H1 (cell line): ENCODE data around the gene CCDC137. TPM values are rescaled to one million over a fixed set of nuclear protein-coding genes. Genes with fewer than 3 reads are reported as not detected.

Experiments
- CTCF ChIA-PET: fragments of 300-600 bp; sonication (Branson Sonifier 250); formaldehyde crosslinking; loops from one replicate; lab custom pipeline; 2021; ENCODE audit not compliant: partially characterized antibody; lab: Charles Lee
- POLR2A ChIA-PET: fragments of 300-600 bp; sonication (Branson Sonifier 250); formaldehyde crosslinking; loops from one replicate; lab custom pipeline; 2021; ENCODE audit warnings: inconsistent platforms; ENCODE audit not compliant: partially characterized antibody; lab: Charles Lee
- DNase-seq, 2 experiments: peaks; one replicate each; pipeline versions ENCODE4 v3.0.0 to v3.0.0-alpha.2; 2010 to 2022; ENCODE audit warnings: low spot score in 2 of 2, low read depth in 1 of 2, mixed read lengths in 1 of 2
- FAIRE-seq: peaks from 2 replicates; lab custom pipeline; 2011; peaks lifted over from hg19 to GRCh38; lab: Jason Lieb, UNC
- H2AFZ ChIP-seq: 2 replicates; pipeline ENCODE4 v1.8.1; 2012; ENCODE audit warnings: low read length, inconsistent platforms
- H2AK5ac ChIP-seq: 2 replicates; pipeline ENCODE4 v1.6.1; 2013; ENCODE audit warnings: low read depth, low read length
- H2BK120ac ChIP-seq: replicated peaks from 2 replicates; pipeline ENCODE3; 2013; ENCODE audit warnings: low read depth, low read length, inconsistent platforms
- H2BK12ac ChIP-seq: 2 replicates; pipeline ENCODE4 v1.6.1; 2013; ENCODE audit warnings: low read depth, low read length
- H2BK15ac ChIP-seq: 2 replicates; pipeline ENCODE4 v1.6.1; 2013; ENCODE audit warnings: low read length
- H2BK20ac ChIP-seq: 2 replicates; pipeline ENCODE4 v1.6.1; 2013; ENCODE audit warnings: low read length
- H2BK5ac ChIP-seq: 2 replicates; pipeline ENCODE4 v1.6.1; 2013; ENCODE audit warnings: low read depth, low read length
- H3K14ac ChIP-seq: 2 replicates; pipeline ENCODE4 v1.6.1; 2013; ENCODE audit warnings: inconsistent platforms; ENCODE audit not compliant: insufficient read length
- H3K18ac ChIP-seq: 2 replicates; pipeline ENCODE4 v1.6.1; 2013; ENCODE audit warnings: low read length; ENCODE audit errors: extremely low read depth
- H3K23ac ChIP-seq: 2 replicates; pipeline ENCODE4 v1.6.1; 2013; ENCODE audit warnings: inconsistent platforms; ENCODE audit not compliant: insufficient read length
- H3K23me2 ChIP-seq: 2 replicates; pipeline ENCODE4 v1.6.1; 2013; ENCODE audit warnings: low read depth, low read length
- H3K27ac ChIP-seq: 2 replicates; pipeline ENCODE4 v1.6.1; 2011; ENCODE audit warnings: low read depth, low read length, inconsistent platforms
- H3K27me3 ChIP-seq, 4 experiments: replicated peaks in 1 of 4; 1 replicate in 1 of 4; 2 replicates in 3 of 4; pipeline versions ENCODE4 v1.6.1 to v1.8.1; 2011 to 2013; ENCODE audit warnings: low read length in 3 of 4, mild to moderate bottlenecking in 3 of 4, inconsistent platforms in 2 of 4, mixed read lengths in 2 of 4, moderate library complexity in 1 of 4; ENCODE audit not compliant: control insufficient read depth in 3 of 4, insufficient read depth in 3 of 4; ENCODE audit errors: extremely low read depth in 1 of 4
- H3K36me3 ChIP-seq, 4 experiments: 2 replicates each; pipeline versions ENCODE4 v1.6.1 to v1.8.1; 2011 to 2013; ENCODE audit warnings: mild to moderate bottlenecking in 4 of 4, low read length in 3 of 4, moderate library complexity in 2 of 4, control low read depth in 1 of 4, inconsistent platforms in 1 of 4; ENCODE audit not compliant: insufficient read depth in 4 of 4, control insufficient read depth in 2 of 4
- H3K4ac ChIP-seq: replicated peaks from 2 replicates; pipeline ENCODE3; 2013; ENCODE audit warnings: low read length, low read depth, mixed read lengths, inconsistent platforms; ENCODE audit not compliant: insufficient read length
- H3K4me1 ChIP-seq, 4 experiments: replicated peaks in 1 of 4; 1 replicate in 1 of 4; 2 replicates in 3 of 4; pipeline versions ENCODE4 v1.6.1 to v1.8.1; 2011 to 2013; ENCODE audit warnings: low read length in 3 of 4, inconsistent platforms in 2 of 4, mixed read lengths in 1 of 4; ENCODE audit not compliant: insufficient read depth in 4 of 4, control insufficient read depth in 3 of 4
- H3K4me2 ChIP-seq, 2 experiments: 2 replicates each; pipeline versions ENCODE4 v1.6.1 to v1.8.1; 2011 to 2013; ENCODE audit warnings: low read depth in 2 of 2, low read length in 2 of 2, control low read depth in 1 of 2, inconsistent platforms in 1 of 2, mild to moderate bottlenecking in 1 of 2; ENCODE audit not compliant: insufficient read depth in 1 of 2
- H3K4me3 ChIP-seq, 4 experiments: fragments of 200-600, 300-600 bp in 1 of 4; sonication (generic), shearing (Covaris generic), sonication (Bioruptor Twin) in 1 of 4; 2 replicates each; pipeline versions ENCODE4 v1.5.1 to v1.8.1; 2011 to 2016; ENCODE audit warnings: low read length in 4 of 4, low read depth in 3 of 4, control low read depth in 2 of 4, inconsistent platforms in 2 of 4, mild to moderate bottlenecking in 2 of 4, mixed read lengths in 1 of 4, moderate library complexity in 1 of 4; ENCODE audit not compliant: insufficient read depth in 2 of 4; ENCODE audit errors: extremely low read depth in 1 of 4
- H3K56ac ChIP-seq: replicated peaks from 2 replicates; pipeline ENCODE3; 2013; ENCODE audit warnings: low read depth, mild to moderate bottlenecking, mixed read lengths, low read length, inconsistent platforms; ENCODE audit not compliant: insufficient read length
- H3K79me1 ChIP-seq: 2 replicates; pipeline ENCODE4 v1.6.1; 2013; ENCODE audit warnings: low read depth, low read length, control low read depth
- H3K79me2 ChIP-seq, 2 experiments: 2 replicates each; pipeline versions ENCODE4 v1.6.1 to v1.8.1; 2012 to 2013; ENCODE audit warnings: low read length in 2 of 2, mild to moderate bottlenecking in 2 of 2, inconsistent platforms in 1 of 2; ENCODE audit not compliant: insufficient read depth in 2 of 2, control insufficient read depth in 1 of 2
- H3K9ac ChIP-seq, 4 experiments: replicated peaks in 1 of 4; 1 replicate in 1 of 4; 2 replicates in 3 of 4; pipeline versions ENCODE4 v1.6.1 to v1.8.1; 2011 to 2013; ENCODE audit warnings: low read depth in 3 of 4, low read length in 3 of 4, control low read depth in 2 of 4, mild to moderate bottlenecking in 2 of 4, moderate library complexity in 2 of 4, inconsistent platforms in 1 of 4; ENCODE audit errors: extremely low read depth in 1 of 4
- H3K9me3 ChIP-seq, 2 experiments: 2 replicates each; pipeline versions ENCODE4 v1.6.1 to v1.8.1; 2012 to 2013; ENCODE audit warnings: mild to moderate bottlenecking in 2 of 2, moderate library complexity in 2 of 2, control low read depth in 1 of 2, inconsistent platforms in 1 of 2, low read depth in 1 of 2, low read length in 1 of 2, mixed read lengths in 1 of 2; ENCODE audit not compliant: insufficient read depth in 2 of 2
- H4K20me1 ChIP-seq, 2 experiments: replicated peaks in 1 of 2; 2 replicates each; pipeline versions ENCODE3 to v1.8.1; 2011 to 2013; ENCODE audit warnings: inconsistent platforms in 2 of 2, low read length in 2 of 2, mild to moderate bottlenecking in 1 of 2; ENCODE audit not compliant: insufficient read depth in 2 of 2, control insufficient read depth in 1 of 2
- H4K5ac ChIP-seq: 2 replicates; pipeline ENCODE4 v1.6.1; 2013; ENCODE audit warnings: low read length, low read depth, mixed read lengths, inconsistent platforms; ENCODE audit not compliant: insufficient read length
- H4K8ac ChIP-seq: 2 replicates; pipeline ENCODE4 v1.8.0; 2013; ENCODE audit warnings: mild to moderate bottlenecking, moderate library complexity, low read length, inconsistent platforms; ENCODE audit not compliant: insufficient read depth; ENCODE audit errors: extremely low read depth
- H4K91ac ChIP-seq: replicated peaks from 2 replicates; pipeline ENCODE3; 2013; ENCODE audit warnings: low read length, mixed read lengths, inconsistent platforms; ENCODE audit not compliant: insufficient read length
- ATF3 ChIP-seq: IDR thresholded peaks from 2 replicates; pipeline ENCODE4 v1.6.1; 2011; ENCODE audit warnings: low read depth, mild to moderate bottlenecking, low read length; ENCODE audit not compliant: insufficient read depth
- BACH1 ChIP-seq: IDR thresholded peaks from 2 replicates; pipeline ENCODE4 v1.6.1; 2012; ENCODE audit warnings: low read length, improper control_type of control experiment
- BCL11A ChIP-seq, 2 experiments: IDR thresholded peaks; one replicate each; pipeline ENCODE4 v1.6.1; 2011; ENCODE audit warnings: low read depth in 2 of 2, low read length in 2 of 2, mild to moderate bottlenecking in 2 of 2
- CREB1 ChIP-seq: IDR thresholded peaks from 2 replicates; pipeline ENCODE4 v1.6.1; 2012; ENCODE audit warnings: inconsistent platforms
- EZH2 ChIP-seq: fragments of 200-600 bp; sonication (generic); IDR thresholded peaks from 2 replicates; pipeline ENCODE4 v1.7.1; 2012; ENCODE audit warnings: low read depth, mild to moderate bottlenecking, moderate library complexity, low read length, inconsistent platforms; ENCODE audit not compliant: severe bottlenecking
- KDM4A ChIP-seq: IDR thresholded peaks from one replicate; pipeline ENCODE4 v1.7.1; 2012; ENCODE audit warnings: low read depth, mild to moderate bottlenecking, moderate library complexity, low read length, inconsistent platforms; ENCODE audit not compliant: severe bottlenecking
- NANOG ChIP-seq: IDR thresholded peaks from 2 replicates; pipeline ENCODE4 v1.6.1; 2011; ENCODE audit warnings: low read length, low read depth, mild to moderate bottlenecking, inconsistent platforms; ENCODE audit not compliant: insufficient read depth, poor library complexity, severe bottlenecking
- POLR2A ChIP-seq, 2 experiments: IDR thresholded peaks; 1 replicate in 1 of 2; 2 replicates in 1 of 2; pipeline ENCODE4 v1.6.1; 2011; ENCODE audit warnings: low read depth in 2 of 2, low read length in 2 of 2, mild to moderate bottlenecking in 2 of 2; ENCODE audit errors: control extremely low read depth in 1 of 2
- WGBS, 2 experiments: shearing (Covaris generic) in 1 of 2; methylation state at CpG; one replicate each; pipeline versions ENCODE4 v1.1.6 to v1.1.7; 2013 to 2015; ENCODE audit warnings: low lambda C conversion rate in 2 of 2, mixed read lengths in 2 of 2, inconsistent platforms in 1 of 2, low coverage in 1 of 2, missing lambda C conversion rate in 1 of 2; ENCODE audit not compliant: insufficient replicate concordance in 2 of 2, insufficient coverage in 1 of 2, insufficient read length in 1 of 2; ENCODE audit errors: extremely low coverage in 1 of 2, missing lambda C conversion rate in 1 of 2; 5-methylcytosine and 5-hydroxymethylcytosine counted together
- polyA plus RNA-seq, 7 experiments: library from polyadenylated mRNA; depleted of rRNA in 3 of 7; stranded (reverse) in 5 of 7; unstranded in 2 of 7; fragments of >200 nt in 5 of 7; fragments of 200-250 nt in 2 of 7; gene quantifications; 1 replicate in 5 of 7; 2 replicates in 1 of 7; 4 replicates in 1 of 7; pipeline versions ENCODE4 v1.2.1 to v1.2.3, GENCODE V29; 2011 to 2013; ENCODE audit warnings: missing spikeins in 2 of 7, mixed read lengths in 2 of 7
- total RNA-seq: library from RNA; stranded (reverse); fragmentation: NEBNext Ultra II Directional; extraction: Animal tissue kit (Norgen Biotek cat#: 25700); gene quantifications from 2 replicates; pipeline ENCODE4 v1.2.1, GENCODE V29; 2021
- TF ChIP-seq, protein P1 (sequence below): IDR thresholded peaks from 2 replicates; pipeline ENCODE4 v1.6.1; 2012; ENCODE audit warnings: low read length, inconsistent platforms

The CCDC137 gene
- total and polyA plus RNA-seq, 2 of the 8 experiments (the other 6 are each of a cell fraction or from before 2014, with no cell fraction given) = 17.6 to 38.6 TPM

DNA sequence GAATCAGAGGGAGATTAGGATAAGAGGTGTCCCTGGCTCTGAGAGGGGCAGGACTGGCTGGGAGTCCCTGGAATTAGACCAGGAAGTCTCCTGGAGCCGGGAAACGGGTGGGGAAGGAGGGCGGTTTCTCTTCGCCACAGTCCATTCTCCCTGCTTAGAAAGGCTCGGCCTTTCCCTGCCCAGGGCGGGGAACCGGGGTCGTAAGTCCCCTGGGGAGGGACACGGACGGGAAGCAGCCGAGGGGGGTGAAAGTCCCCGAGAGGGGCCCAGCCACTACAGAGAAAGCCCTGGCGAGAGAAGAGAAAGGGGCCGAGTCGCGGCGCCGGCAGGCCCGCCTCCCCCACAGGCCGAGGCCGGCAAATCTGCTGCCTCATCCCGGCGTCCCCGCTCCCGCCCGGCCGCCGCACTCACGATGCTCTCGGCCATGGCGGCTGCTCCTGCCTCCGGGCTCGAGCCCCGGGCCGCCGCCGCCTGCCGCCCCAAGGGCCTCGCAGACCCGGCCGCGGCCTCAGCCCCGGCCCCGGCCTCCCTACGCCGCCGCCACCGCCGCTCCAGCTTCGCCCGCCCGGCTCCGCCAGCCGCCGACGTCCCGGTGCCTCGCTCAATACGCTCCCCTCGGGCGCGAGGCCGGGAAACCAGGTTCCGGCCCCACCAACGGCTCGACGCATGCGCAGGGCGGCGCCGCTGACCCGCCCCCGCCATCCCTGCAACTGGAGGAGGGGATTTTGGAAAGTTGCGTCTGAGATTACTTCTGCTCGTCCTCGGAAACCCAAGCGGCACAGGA lies 29.8 kb upstream of the CCDC137 start, which contains the start of the genes NPLOC4 and TSPAN10:
Gene NPLOC4, minus strand, starts transcription at position 608 of the 784 bp plus-strand sequence. Its CDS starts 182 bp downstream, at position 426.
Gene TSPAN10, plus strand, starts transcription at position 692 of the 784 bp plus-strand sequence. CDS start 5,217 bp downstream, outside the sequence.
- Histone ChIP-seq H4K5ac (peak within 1 kb of the TSS; percentile 62), H3K4me1 (no peaks in the 10 kb centered on the region), H2BK120ac (no peak within 1 kb of the TSS), H3K4me2 (peak within 1 kb of the TSS; percentile 72 to 74), H3K79me1 (peaks cover 2% of the 10 kb centered on the region; the same call in 1 of the 2 replicates), H2AK5ac (no peak within 1 kb of the TSS), H2BK15ac (no peak within 1 kb of the TSS), H3K36me3 (peaks cover 0 to 5% (median 0%) of the 10 kb centered on the region in 4 experiments; a peak in 1 of 8 replicates), H3K4ac (no peak within 1 kb of the TSS), H4K20me1 (no peaks in the 10 kb centered on the region), H3K23me2 (peaks cover 3% of the 10 kb centered on the region; the same call in 1 of the 2 replicates), H3K9me3 (no peaks in the 10 kb centered on the region), H2AFZ (peak within 1 kb of the TSS; percentile 95), H4K8ac (peak within 1 kb of the TSS; percentile 92; the same call in 1 of the 2 replicates), H4K91ac (no peak within 1 kb of the TSS), H3K27ac (peak within 1 kb of the TSS; percentile 83), H3K56ac (no peak within 1 kb of the TSS), H2BK5ac (0 out of 2 replicates have a peak within 1 kb of the TSS, but pooled peaks have one; percentile 35), H3K14ac (no peak within 1 kb of the TSS), H3K79me2 (peaks cover 7 to 40% of the 10 kb centered on the region in 2 experiments), H2BK12ac (peak within 1 kb of the TSS; percentile 55; the same call in 1 of the 2 replicates), H3K18ac (no peak within 1 kb of the TSS), H3K23ac (no peak within 1 kb of the TSS), H3K4me3 (peak within 1 kb of the TSS; percentile 78 to 96 (median 87)), H2BK20ac (no peak within 1 kb of the TSS), H3K27me3 (no peaks in the 10 kb centered on the region), H3K9ac (peak within 1 kb of the TSS; percentile 85 to 91 (median 86))
- POLR2A ChIA-PET = interaction anchor here (0.9 to 2.8 kb wide), 10 partner anchors 11 to 99 kb away, joined by 3 to 14 read pairs (median 6); partner anchors contain the start of genes ARL16, FAAP100 and HGS
- no peak for FAIRE-seq
- CTCF ChIA-PET = interaction anchor here (1.2 kb wide), 1 partner anchor 11 kb away, joined by 3 read pairs; no protein-coding TSS in a partner anchor
- DNase-seq = peak; percentile 58 to 94
- WGBS, 2 experiments = 1% methylated on average over 36 of the region's 77 CpGs; no CpG with 5 or more reads in 1 of the 2 experiments
- TF ChIP-seq KDM4A (peak; percentile 63), CREB1 (peak; percentile 70), NANOG (peak; percentile 58), POLR2A (IDR thresholded peaks at IDR 0.05; ENCODE audit: control extremely low read depth in 1 of 2, low read depth in 2 of 2, low read length in 2 of 2) (peak in 1 of 2 experiments; percentile 92; a peak in 2 of 3 replicates), EZH2 (no peak), ATF3 (no peak), BCL11A (IDR thresholded peaks at IDR 0.05; ENCODE audit: low read depth in 2 of 2, low read length in 2 of 2) (no peak), BACH1 (no peak)
- TF ChIP-seq, protein P1, sequence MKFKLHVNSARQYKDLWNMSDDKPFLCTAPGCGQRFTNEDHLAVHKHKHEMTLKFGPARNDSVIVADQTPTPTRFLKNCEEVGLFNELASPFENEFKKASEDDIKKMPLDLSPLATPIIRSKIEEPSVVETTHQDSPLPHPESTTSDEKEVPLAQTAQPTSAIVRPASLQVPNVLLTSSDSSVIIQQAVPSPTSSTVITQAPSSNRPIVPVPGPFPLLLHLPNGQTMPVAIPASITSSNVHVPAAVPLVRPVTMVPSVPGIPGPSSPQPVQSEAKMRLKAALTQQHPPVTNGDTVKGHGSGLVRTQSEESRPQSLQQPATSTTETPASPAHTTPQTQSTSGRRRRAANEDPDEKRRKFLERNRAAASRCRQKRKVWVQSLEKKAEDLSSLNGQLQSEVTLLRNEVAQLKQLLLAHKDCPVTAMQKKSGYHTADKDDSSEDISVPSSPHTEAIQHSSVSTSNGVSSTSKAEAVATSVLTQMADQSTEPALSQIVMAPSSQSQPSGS = no peak
